GM23248 (cell line): Measurements from ENCODE around the gene CST6.

Source experiments
- EZH2 ChIP-seq: fragments of 200-600 bp; sonication (generic); IDR thresholded peaks from 2 replicates; pipeline ENCODE4 v1.6.1; 2018; ENCODE audit warnings: antibody characterized with exemption, mild to moderate bottlenecking; ENCODE audit not compliant: insufficient read depth, poor library complexity, severe bottlenecking
- EZH2phosphoT487 ChIP-seq: fragments of 200-600 bp; sonication (generic); IDR thresholded peaks from 2 replicates; pipeline ENCODE4 v1.6.1; 2018; ENCODE audit warnings: antibody characterized with exemption, moderate library complexity, mild to moderate bottlenecking, low read depth; ENCODE audit not compliant: insufficient read depth

GRCh38 chr11:66002648-66003225 is 9.1 kb upstream of the CST6 start:
- TF ChIP-seq EZH2phosphoT487 (no peak), EZH2 (no peak)
